Right lobe of liver (tissue), 4 donors: ENCODE results near the gene GPBP1L1.

Experiments
- POLR2A ChIP-seq: fragments of 450-650 bp; IDR thresholded peaks from one replicate; pipeline ENCODE4 v1.6.1; 2017; ENCODE audit warnings: antibody characterized with exemption, mild to moderate bottlenecking
- TF ChIP-seq, protein P1 (sequence below), 4 donors: fragments of 200-600 bp in 3 of 4; fragments of 450-650 bp in 1 of 4; IDR thresholded peaks; one replicate each; pipeline versions ENCODE4 v1.5.1 to v1.8.0; 2016 to 2022; ENCODE audit warnings: antibody characterized with exemption in 4 of 4, mild to moderate bottlenecking in 2 of 4
- donor health status: DM: no; HTN: no; CAD: no.
- donor health status: DM: no; HTN: no; CAD: no.
- donor health status: DM: no; HTN: yes; CAD: no.

DNA sequence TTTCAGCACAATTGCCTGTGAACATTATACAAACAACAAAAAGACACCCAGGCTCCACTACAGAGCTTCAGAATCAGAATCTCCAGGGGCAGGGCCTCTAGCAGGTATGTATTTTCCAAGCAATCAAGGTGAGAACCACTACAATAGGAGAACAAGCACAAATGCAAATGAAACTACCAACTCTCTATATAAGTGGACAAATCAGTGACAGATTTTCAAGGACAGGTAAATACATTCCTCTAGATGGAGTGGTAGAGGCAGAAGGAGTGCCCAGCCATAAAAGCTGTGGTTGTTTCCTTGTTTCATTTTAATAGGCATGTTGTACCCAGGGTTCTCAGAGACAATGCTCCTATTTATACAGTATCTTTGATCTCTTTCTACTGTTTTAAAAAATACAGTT, 42.4 kb downstream of the GPBP1L1 start:
- TF ChIP-seq, protein P1, sequence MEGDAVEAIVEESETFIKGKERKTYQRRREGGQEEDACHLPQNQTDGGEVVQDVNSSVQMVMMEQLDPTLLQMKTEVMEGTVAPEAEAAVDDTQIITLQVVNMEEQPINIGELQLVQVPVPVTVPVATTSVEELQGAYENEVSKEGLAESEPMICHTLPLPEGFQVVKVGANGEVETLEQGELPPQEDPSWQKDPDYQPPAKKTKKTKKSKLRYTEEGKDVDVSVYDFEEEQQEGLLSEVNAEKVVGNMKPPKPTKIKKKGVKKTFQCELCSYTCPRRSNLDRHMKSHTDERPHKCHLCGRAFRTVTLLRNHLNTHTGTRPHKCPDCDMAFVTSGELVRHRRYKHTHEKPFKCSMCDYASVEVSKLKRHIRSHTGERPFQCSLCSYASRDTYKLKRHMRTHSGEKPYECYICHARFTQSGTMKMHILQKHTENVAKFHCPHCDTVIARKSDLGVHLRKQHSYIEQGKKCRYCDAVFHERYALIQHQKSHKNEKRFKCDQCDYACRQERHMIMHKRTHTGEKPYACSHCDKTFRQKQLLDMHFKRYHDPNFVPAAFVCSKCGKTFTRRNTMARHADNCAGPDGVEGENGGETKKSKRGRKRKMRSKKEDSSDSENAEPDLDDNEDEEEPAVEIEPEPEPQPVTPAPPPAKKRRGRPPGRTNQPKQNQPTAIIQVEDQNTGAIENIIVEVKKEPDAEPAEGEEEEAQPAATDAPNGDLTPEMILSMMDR (IDR thresholded peaks at IDR 0.05) = peak in 3 of 4 donors; percentile 25 to 34 (median 30)
- TF ChIP-seq POLR2A = no peak
